Epidermal melanocyte (primary cell): Measurements from ENCODE around the gene SCARB1.

Source experiments
- DNase-seq: peaks from one replicate; pipeline ENCODE4 v3.0.0; 2011; ENCODE audit warnings: low spot score; ENCODE audit not compliant: insufficient read length

Gene SCARB1

DNA sequence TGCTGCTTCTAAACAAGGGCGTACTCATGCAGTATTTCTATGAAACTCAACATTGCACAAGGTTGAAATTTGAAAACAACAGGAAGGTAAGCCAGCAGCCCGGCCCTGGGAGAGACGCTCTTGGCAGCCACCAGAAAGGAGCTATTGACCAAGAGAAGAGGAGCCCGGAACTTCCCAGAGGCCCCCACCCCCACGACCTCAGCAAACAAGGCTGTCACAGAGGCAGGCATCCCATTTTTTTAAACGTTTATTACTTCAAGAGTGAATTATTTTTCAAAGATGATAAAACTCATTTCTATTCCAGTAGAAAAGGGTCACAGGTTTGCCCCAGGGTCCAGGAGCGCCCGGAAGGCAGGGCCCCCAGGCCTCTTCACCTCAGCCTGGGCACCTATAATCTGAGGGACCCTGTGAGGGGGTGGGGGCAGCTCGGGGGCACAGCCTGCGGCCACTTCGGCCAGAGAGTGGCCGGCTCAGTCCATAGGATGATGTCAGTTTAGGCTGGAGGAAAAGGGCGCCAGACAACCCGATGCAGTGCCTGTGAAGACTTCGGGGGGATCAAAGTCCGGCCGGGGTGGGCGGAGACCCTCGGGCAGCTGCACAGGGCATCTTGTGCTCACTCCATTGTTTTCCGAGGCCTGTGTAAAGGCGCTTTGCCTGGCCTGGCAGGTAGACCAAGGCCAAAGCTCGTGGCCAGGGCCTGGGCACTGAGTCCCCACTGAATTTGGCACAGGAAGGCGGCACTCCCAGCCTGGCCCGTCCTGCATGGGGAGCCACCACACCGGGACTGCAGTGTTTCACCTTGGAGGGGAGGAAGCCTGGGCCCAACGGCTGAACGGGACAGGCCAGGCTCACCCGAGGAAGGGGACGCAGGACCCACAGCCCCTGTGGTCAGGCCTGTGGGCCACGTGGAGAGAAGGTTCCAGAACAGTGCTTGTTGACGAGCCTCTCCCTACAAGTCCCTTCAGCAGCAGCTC lies 86.0 kb downstream of the SCARB1 start:
- DNase-seq: no peak

DNA sequence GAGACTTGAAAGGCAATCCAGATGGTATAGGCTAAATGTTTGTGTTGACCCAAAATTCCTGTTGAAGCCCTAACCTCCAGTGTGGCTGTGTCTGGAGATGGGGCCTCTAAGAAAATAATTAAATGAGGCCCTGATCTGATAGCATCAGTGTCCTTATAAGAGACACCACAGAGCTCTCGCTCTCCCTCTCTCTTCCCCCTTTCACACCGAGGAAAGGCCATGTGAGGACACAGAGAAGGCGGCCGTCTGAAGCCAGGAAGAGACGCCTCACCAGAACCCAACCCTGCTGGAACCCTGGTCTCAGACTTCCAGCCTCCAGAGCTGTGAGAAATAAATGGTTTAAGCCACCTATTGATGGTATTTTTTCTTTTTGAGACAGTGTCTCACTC lies 87.5 kb downstream of the SCARB1 start:
- no peak for DNase-seq

DNA sequence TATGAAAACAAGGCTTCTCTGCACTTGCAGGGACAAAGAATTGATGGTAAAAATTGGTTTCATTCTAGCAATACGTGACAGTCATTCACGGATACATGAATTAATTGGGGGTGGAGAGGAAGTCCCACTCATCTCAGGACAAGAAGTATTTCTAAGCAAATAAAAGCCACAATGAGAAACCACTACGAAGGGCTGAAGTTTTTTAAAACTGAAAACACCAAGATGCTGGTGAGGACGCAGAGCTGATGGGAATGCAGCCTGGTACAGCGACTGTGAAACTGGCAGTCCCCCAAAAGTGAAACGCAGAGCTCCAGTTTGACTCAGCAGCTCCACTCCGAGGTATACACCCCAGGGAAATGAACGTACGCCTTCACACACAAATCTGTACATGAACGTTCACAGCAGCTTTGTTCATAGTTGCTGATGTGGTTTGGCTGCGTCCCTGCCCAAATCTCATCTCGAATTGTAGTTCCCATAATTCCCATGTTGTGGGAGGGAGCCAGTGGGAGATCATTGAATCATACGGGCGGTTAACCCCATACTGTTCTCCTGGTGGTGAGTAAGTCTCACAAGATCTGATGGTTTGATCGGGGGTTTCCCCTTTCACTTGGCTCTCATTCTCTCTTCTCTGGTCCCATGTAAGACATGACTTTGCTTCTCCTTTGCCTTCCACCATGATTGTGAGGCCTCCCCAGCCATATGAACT lies 89.0 kb downstream of the SCARB1 start:
- no peak for DNase-seq

DNA sequence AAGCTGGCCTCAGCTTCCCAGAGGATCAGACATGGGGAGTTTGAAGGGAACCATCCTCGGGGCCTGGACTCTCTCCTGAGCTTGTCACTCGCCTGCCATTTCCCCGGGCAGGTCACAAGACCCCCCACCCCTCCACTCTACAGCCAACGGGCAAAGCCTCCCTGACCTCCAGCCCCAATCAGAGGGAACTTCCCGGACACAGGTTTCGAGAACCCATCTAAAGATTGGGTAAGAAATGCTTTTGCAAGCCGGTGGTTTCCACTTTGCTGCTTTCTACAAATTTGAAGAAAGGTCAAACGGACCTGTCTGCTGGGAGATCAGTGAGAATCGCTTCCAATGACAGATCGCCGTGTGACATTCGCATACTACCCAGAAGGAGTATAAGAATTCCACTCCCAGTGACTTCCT lies 89.6 kb downstream of the SCARB1 start:
- no peak for DNase-seq

DNA sequence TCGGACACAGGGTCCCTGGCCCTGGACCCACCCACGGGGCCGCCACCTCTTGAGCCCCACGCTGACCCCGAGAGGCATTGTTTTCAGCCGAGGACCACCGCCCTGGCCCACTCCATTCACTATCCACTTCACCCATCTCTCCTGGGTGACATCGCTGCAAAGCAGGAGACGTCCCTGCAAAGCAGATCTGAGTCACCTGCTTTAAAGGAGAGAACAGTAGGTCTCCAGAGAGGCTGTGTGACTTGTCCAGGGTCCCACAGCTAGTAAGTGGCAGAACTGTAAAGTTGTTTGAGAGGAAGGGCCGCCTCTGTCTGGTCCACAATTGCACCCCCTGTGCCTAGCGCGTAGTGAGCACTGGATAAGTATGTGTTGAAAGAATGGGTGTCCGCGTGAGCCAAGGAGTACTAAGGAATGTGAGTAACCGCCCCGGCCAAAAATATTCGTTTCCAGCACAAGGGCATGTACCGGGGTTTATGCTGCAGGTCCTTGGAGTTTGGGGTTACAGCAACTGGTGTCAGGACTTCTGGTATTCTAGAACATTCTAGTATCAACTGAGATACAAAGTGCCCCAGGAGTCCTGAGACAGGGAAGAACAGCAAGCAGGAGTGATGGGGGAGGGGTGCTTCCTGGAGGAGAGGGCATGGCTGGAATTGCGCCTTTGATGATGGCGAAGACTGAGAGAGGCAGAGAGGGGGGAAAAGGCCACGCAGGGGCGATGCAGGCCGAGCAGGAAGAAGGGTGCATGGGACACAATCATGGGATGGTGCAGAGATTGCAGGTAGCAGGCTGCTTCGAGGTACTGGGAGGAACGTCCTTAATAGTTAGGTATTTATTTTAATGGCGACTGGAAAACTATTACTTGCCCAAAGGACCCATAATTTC lies 91.1 kb downstream of the SCARB1 start:
- no peak for DNase-seq

DNA sequence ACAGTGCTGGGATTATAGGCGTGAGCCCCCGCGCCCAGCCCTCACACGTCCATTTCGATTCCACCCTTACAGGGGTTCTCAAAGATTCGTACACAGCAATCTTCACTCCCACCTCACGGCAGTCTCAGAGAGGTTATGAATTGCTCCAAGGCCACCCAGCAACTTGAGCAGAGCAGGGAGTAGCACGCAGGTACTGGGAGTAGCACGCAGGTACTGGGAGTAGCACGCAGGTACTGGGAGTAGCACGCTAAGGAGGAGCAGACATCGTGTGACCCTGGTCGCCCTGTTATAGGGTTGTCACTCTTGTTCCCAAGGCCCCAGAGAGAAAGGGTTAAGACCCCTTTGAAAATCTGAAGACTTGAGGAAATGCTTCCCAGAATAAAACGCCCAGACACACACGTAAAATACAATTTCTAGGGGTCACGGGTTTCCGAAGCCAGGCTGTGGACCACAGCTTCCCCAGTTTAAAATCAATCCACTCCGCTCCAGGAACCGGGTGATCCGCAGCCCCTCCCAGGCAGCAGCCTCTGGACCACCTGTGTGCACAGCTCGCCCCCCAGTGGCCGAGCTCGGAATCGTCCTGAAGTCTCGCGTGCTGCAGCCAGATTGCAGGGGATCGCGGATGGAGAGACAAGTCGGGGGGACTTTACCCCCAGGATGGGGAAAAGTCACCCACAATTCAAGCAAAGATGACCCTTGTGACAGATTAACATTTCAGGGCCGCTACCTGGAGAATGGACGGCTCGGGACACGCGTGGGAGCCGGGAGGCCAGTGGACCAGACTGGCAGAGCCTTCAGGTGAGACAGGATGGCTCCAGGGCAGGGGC lies 92.0 kb downstream of the SCARB1 start:
- peak; percentile 71 for DNase-seq

DNA sequence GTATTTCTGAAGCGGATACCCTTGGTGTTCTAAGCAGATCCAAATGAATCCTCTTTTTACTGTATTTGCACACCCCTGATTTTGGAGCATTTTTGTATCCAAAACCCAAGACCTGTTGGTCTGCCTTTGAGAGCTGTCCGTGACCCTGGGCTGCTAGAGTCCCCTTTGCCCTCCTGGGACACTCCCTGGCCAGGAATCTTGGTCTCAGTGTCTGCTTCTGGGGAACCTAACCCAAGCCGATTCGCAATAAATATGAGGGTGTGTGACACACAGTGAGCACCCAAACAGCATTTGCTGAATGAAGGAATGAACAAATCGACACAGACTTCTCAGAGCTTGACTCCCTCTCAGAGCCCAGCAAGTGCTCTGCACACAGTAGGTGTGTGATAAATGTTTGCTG lies 92.9 kb downstream of the SCARB1 start:
- no peak for DNase-seq

DNA sequence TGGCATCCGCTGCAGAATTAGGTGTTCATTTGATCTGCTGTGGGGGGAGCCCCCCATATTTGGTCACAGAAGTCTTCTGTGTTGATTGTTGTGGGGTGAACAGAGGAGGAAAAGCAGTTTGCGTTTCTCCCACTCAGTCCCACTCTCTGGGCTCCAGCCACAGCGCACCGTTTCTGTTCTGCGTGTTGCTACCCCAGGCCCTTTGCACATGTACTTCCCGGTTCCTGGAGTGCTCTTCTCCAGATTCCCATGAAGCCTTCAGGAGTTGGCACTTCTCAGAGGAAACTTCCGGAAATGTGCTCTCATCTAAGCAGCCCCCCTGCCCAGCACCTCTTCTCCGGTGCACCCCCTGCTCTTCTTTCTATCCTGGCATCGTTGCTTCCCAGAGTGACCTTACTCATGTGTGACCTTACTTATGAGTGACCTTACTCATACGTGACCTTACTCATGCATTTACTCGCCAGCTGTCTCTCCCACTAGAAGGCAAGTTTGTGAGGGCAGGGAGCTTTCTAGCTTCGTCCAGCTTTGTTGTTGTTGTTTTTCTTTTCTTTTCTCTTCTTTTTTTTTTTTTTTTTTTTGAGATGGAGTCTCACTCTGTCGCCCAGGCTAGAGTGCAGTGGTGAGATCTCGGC lies 93.7 kb downstream of the SCARB1 start:
- DNase-seq: no peak

DNA sequence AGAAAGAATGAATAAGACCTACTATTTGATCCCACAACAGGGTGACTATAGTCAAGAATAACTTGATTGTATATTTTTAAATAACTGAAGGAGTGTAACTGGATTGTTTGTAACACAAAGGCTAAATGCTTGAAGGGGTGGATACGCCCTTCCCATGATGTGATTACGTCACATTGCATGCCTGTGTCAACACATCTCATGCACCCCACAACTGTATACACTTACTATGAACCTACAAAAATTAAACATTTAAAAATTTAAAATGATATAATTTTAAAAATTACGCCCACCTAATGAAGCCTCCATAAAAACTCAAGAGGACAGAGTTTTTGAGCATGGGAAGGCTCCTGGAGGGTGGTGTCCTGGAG lies 94.5 kb downstream of the SCARB1 start:
- DNase-seq: no peak

DNA sequence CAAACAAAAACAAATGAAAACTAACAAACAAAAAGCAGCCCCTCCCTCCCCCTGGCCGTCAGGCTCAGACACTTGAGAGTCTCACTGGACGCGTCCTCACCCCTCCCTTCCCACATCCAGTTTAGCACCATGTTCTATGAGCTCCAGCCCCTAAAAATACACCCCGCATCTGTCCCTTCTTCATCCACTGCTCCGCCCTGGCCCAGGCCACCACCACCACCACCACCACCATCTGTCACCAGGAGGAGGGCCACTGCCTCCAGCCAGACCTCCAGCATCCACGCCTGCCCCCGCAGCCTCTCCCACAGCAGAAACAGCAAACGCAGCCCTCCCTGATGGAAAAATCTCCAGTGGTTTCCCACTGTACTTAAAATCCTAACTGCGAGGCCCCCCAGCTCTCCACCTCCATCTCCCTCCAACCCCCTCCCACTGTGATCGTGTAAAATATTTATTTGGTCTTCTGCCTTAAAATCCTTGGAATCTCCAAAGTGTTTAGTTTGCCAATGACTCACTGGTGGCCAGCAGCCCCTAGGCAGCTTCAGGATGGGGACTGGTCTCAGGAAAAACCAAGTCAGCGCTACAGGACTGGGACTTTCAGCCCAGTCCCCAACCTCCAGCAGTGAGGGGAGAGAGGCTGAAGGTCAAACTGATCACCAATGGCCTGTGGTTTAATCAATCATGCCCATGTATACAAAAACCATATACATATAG lies 95.1 kb downstream of the SCARB1 start:
- DNase-seq: no peak

DNA sequence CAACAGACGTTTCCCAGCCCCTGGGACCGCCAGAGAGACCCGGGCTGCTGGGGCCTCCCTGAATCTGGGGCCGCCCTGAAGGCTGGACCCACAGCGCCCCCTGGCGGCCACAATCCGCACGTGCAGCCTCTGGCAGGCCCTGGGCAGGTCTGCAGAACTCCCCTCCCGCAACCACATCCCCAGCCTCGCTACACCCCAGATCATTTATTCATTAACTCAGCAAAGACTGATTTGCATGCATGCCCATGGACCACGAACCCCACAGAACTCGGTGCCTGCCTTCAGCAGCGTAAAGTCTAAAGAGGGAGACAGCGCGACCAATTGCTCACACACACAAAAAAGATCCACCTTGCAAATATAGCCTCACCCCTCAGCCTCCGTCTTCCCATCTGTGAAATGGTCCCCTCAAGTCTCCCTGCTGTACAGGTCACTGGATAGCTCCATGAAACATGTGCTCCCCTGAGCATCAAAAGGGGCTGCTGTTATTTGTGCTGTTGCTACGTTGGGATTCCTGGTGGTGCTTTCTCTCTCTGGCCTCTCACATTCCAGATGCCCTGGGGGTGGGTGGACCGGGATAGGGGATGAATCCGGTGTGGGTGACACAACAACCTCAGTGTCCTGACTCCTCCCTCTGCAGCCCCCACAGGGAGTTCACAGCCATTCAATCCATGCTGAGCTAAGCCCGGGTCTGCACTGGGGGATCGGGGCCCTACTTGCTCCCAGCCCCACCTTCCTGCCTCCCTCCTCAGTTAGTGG lies 96.4 kb downstream of the SCARB1 start:
- DNase-seq: peak; percentile 48

DNA sequence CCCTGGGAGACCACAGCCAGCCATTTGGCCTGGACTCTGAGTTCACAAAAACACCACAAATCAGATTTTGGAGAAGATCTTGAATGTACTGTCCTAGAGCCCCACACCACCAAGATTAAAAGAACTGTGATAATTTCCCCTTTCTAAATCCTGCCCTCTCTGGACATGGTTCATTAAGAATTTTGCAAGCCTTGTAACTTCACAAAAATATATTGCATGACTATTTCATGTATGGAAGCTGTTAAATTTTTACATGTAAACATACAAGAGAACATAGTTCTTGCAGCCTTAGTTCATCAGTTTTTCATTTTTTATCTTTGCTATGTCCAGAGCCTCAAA lies 97.0 kb downstream of the SCARB1 start:
- DNase-seq: no peak

DNA sequence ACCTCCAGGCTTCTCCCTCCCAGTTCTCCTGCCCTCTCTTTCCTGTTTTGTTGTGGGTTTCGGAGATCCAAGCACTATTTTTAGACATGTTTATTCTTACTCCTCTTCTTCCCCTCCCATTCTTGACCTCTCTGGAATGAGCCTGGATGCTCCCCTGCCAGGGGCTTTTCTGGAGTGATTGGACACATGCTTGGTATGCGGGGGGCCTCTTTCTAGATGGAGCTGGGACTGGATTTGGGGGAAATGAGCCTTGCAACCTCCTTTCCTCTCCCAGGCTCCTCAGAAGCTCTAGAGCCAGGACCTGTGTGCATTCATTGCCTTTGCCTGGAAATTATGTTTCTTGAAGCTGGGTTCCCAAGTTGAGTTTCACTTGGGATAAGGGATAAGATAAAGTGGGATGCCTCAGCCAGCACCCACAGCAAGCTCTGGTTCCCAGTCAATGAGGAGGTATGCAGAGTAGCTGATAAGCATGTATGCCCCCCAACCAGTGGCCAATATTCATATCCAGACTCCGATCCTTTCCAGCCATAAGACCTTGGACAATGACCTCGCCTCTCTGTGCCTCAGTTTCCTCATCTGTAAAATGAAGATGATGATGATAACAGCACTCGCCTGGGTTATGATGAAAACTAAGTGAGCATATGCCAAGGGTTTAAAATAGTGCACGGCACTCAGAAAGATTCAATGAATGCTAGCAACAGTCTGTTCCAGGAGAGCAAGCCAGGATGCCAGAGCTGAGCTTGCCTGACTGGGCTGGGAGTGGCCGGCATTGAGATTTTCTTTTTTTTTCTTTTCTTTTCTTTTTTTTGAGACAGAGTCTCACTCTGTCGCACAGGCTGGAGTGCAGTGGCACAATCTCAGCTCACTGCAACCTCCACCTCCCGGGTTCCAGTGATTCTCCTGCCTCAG lies 97.8 kb downstream of the SCARB1 start:
- no peak for DNase-seq

DNA sequence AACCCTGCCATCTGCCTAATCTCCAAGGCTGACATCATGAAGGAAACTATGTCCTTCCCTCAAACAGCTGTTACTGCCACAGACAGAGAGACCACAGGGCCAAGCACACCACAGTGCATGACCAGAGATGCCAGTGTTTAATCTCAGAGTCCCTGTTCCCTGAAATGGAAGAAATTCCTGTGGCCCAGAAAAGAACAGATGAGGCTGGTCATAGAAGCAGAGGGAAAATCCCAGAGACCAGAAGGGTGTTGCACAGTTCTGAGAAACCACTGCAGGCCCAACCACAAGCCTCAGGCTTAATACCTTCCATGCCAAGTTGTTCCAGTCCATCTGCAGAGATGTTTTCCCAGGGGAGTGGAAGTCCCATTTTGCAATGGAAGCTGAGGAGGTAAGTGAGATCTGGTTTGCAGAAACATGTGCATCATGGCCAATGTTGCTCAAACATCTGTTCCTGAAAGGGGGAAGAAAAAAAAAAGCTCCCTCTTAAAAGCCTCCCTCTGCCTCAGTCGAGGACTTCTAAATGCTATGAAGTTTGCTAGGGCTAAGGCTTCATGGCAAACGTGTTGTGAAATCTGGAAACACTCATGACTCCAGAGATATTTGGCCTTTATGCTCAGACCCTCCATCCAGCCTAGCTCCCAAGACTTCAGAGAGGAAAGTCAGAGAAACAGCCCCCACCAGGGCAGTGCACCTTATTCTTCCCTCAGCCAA lies 98.6 kb downstream of the SCARB1 start:
- DNase-seq: peak; percentile 74

DNA sequence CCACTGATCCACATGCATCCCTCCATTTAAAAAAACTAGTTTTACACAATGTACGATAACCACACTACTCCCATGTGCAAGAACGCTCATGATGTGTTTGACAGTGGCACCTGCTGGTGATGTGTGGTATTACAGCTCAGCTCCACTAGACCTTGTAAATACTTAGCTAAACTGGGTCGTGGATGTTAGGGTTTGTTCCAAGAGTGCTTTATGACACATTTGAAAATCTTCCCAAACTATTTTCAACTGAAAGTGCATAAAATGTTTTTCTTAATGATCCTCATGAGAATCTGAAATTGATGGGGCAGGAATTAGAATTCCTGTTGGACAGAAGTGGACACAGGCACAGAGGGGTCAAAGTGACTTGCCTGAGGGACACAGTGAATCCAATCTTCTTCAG lies 99.2 kb downstream of the SCARB1 start:
- peak; percentile 43 for DNase-seq

DNA sequence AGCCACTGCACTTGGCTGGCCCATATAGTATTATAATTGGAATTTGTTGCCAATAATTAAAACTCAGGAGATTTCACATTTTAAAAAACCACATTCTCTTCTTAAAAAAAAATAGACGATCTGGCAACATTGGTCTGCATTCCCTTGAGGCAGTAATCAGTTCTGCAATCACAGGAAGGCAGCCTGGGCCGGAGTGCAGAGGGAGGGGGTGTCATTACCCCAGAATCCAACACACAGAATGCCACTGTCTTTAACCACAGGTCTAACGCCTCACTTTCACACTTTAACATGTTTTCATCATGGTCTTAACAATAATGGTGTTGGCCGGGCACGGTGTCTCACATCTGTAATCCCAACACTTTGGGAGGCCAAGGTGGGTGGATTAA lies 100.1 kb downstream of the SCARB1 start:
- no peak for DNase-seq

DNA sequence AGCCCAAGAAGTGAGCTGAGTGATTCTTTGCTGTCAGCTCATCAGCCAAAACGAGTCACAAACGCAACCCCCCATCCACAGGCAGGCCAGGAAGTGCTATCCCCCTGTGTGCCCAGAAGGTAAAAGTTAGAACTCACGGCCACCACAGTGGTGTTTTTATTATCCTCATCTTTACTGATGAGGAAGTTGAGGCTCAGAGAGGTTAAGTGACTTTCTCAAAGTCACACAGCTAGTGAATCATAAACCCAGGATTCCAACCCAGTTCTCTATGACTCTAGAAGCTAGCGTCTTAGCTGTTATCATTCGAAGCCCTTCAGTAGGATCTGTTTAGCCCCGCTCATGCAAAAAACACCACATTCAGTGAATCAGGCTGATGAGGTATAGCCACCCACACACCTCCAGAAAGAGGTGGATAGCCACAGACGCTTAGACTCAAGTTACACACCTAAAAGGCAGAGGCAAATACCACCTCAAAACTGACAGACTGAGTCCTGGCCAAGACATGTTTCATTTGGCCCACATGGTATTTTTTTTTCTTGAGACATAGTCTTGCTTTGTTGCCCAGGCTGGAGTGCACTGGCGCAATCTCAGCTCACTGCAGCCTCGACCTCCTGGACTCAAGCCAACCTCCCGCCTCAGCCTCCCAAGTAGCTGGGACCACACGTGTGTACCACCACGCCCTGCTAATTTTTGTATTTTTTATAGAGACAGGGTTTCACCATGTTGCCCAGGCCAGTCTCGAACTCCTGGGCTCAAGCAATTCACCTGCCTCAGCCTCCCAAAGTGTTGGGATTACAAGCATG lies 100.7 kb downstream of the SCARB1 start:
- DNase-seq: no peak
